Natural killer cell (primary cell): ENCODE measurements around the gene MRPL3. TPM values are rescaled to one million over a fixed set of nuclear protein-coding genes. Genes with fewer than 3 reads are reported as not detected.

Experiments used
- ATAC-seq, 3 donors: fragments of 150-1000 bp in 2 of 3; fragments of 200-7000 bp in 1 of 3; cut with Tn5 transposase; 1 replicate in 1 of 3; 2 replicates in 2 of 3; pipeline ENCODE4 v1.10.0; 2021; ENCODE audit warnings: mild to moderate bottlenecking in 2 of 3, moderate library complexity in 2 of 3
- DNase-seq, 2 donors: peaks; one replicate each; pipeline versions ENCODE4 v3.0.0 to v3.0.0-alpha.2; 2013 to 2021; ENCODE audit warnings: mixed read lengths in 1 of 2
- H3K27ac ChIP-seq: one replicate; pipeline ENCODE4 v1.5.1; 2013; ENCODE audit warnings: mild to moderate bottlenecking, low read length
- H3K27me3 ChIP-seq: one replicate; pipeline ENCODE4 v1.6.1; 2013; ENCODE audit warnings: low read length; ENCODE audit not compliant: control insufficient read depth, insufficient read depth
- H3K36me3 ChIP-seq: one replicate; pipeline ENCODE4 v1.6.1; 2013; ENCODE audit warnings: low read length; ENCODE audit not compliant: control insufficient read depth, insufficient read depth
- H3K4me1 ChIP-seq: one replicate; pipeline ENCODE4 v1.6.1; 2013; ENCODE audit warnings: low read length; ENCODE audit not compliant: control insufficient read depth, insufficient read depth
- H3K4me3 ChIP-seq: one replicate; pipeline ENCODE4 v1.5.1; 2013; ENCODE audit warnings: low read length
- H3K9me3 ChIP-seq: one replicate; pipeline ENCODE4 v1.6.1; 2013; ENCODE audit warnings: low read length; ENCODE audit not compliant: control insufficient read depth, insufficient read depth
- H3K27ac Mint-ChIP-seq, 2 donors: one replicate each; pipeline ENCODE4 v1.8.0; 2022; ENCODE audit warnings: mild to moderate bottlenecking in 2 of 2, mixed read lengths in 2 of 2, moderate library complexity in 1 of 2
- H3K27me3 Mint-ChIP-seq, 2 donors: one replicate each; pipeline ENCODE4 v1.8.0; 2022; ENCODE audit warnings: low read depth in 2 of 2, mixed read lengths in 2 of 2
- H3K36me3 Mint-ChIP-seq: one replicate; pipeline ENCODE4 v1.8.0; 2022; ENCODE audit warnings: mixed read lengths
- H3K4me1 Mint-ChIP-seq, 2 donors: one replicate each; pipeline ENCODE4 v1.8.0; 2022; ENCODE audit warnings: mixed read lengths in 2 of 2
- H3K4me3 Mint-ChIP-seq: one replicate; pipeline ENCODE4 v1.8.0; 2022; ENCODE audit warnings: mild to moderate bottlenecking, moderate library complexity, mixed read lengths
- H3K9me3 Mint-ChIP-seq, 2 donors: one replicate each; pipeline ENCODE4 v1.8.0; 2022; ENCODE audit warnings: mixed read lengths in 2 of 2
- WGBS: methylation state at CpG from one replicate; pipeline ENCODE4 v1.1.7; 2013; ENCODE audit warnings: missing lambda C conversion rate; ENCODE audit not compliant: insufficient coverage; 5-methylcytosine and 5-hydroxymethylcytosine counted together
- intact Hi-C: fragments of 100-400 bp; cut with micrococcal nuclease; formaldehyde crosslinking; loops from one replicate; pipeline ENCODE4 v1.14.2; 2022
- total RNA-seq, 4 donors: library from RNA; stranded (reverse); fragments of 120-200 nt in 1 of 4; gene quantifications; one replicate each; pipeline versions ENCODE4 v1.2.3 to v1.2.4, GENCODE V29; 2013 to 2022
- TF ChIP-seq, protein P1 (sequence below): fragments of 200-600 bp; IDR thresholded peaks from one replicate; pipeline ENCODE4 v1.8.0; 2022; ENCODE audit warnings: antibody characterized with exemption

The MRPL3 gene
- total RNA-seq, 3 donors from 2014 or later (not counting 1 experiment from before 2014, with no cell fraction given), result 25.9 to 42.2 (median 29.7) TPM

DNA sequence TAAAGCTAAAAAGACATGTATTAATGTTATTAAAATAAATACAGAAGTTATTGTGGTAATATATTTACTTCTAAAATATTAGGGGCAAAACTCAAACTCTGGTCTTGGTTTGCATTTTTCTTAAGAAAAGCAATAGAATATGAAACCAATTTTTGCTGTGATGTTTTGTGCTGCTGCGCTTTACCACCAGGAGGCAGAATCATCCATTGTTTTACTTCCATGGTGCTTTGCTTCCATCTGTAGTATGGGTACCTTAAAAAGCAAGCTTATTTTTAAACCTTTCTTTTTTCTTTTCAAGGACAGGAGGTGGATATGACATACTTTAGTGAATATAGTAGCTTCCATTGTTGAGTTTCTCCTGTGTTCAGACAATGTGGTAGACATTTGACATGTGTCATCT lies 46.6 kb upstream of the MRPL3 start:
- peaks cover 14 to 27% of the 10 kb centered on the region in 2 donors for H3K27me3 Mint-ChIP-seq
- ATAC-seq (no peak), DNase-seq (no peak)
- Histone ChIP-seq H3K9me3 (no peaks in the 10 kb centered on the region), H3K27ac (no peak overlapping the region), H3K4me1 (no peaks in the 10 kb centered on the region), H3K36me3 (no peaks in the 10 kb centered on the region), H3K27me3 (peaks cover 2% of the 10 kb centered on the region), H3K4me3 (no peak overlapping the region)
- H3K27ac Mint-ChIP-seq, result no peak overlapping the region
- H3K4me3 Mint-ChIP-seq, result no peak overlapping the region
- no peaks in the 10 kb centered on the region for H3K4me1 Mint-ChIP-seq
- intact Hi-C loops, result no loop called here
- H3K36me3 Mint-ChIP-seq, result no peaks in the 10 kb centered on the region
- 86% methylated on average over 1 of the region's 1 CpG for WGBS
- no peaks in the 10 kb centered on the region for H3K9me3 Mint-ChIP-seq
- TF ChIP-seq, protein P1, sequence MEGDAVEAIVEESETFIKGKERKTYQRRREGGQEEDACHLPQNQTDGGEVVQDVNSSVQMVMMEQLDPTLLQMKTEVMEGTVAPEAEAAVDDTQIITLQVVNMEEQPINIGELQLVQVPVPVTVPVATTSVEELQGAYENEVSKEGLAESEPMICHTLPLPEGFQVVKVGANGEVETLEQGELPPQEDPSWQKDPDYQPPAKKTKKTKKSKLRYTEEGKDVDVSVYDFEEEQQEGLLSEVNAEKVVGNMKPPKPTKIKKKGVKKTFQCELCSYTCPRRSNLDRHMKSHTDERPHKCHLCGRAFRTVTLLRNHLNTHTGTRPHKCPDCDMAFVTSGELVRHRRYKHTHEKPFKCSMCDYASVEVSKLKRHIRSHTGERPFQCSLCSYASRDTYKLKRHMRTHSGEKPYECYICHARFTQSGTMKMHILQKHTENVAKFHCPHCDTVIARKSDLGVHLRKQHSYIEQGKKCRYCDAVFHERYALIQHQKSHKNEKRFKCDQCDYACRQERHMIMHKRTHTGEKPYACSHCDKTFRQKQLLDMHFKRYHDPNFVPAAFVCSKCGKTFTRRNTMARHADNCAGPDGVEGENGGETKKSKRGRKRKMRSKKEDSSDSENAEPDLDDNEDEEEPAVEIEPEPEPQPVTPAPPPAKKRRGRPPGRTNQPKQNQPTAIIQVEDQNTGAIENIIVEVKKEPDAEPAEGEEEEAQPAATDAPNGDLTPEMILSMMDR, result no peak

DNA sequence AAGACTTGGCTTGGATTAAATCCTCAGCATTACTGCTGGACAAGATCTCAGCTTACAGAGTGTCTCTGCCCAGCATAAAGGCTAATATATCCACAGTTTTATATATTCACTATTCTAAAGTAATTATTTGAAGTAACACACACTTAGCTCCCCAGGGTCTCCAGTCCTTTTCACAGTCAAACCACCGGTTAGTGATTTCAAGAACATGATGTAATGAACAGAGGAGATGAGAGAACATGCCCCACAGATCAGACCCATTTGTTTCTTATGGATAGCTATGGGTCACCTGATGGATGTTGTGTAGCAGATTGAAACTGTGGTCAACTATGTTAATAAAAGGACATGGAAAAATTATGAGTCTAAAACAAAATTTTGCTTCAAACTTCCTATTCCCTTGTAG lies 44.8 kb upstream of the MRPL3 start:
- Mint-ChIP-seq H3K4me3 (no peak overlapping the region), H3K9me3 (no peaks in the 10 kb centered on the region), H3K36me3 (no peaks in the 10 kb centered on the region), H3K4me1 (no peaks in the 10 kb centered on the region), H3K27me3 (peaks cover 14 to 22% of the 10 kb centered on the region in 2 donors), H3K27ac (no peak overlapping the region)
- DNase-seq (no peak), ATAC-seq (no peak)
- Histone ChIP-seq H3K27ac (no peak overlapping the region), H3K27me3 (peaks cover 2% of the 10 kb centered on the region), H3K36me3 (no peaks in the 10 kb centered on the region), H3K4me1 (no peaks in the 10 kb centered on the region), H3K4me3 (no peak overlapping the region), H3K9me3 (no peaks in the 10 kb centered on the region)
- TF ChIP-seq, protein P1, result no peak
- intact Hi-C loops, result no loop called here
- no CpG with 5 or more reads among the region's 1 CpG for WGBS

DNA sequence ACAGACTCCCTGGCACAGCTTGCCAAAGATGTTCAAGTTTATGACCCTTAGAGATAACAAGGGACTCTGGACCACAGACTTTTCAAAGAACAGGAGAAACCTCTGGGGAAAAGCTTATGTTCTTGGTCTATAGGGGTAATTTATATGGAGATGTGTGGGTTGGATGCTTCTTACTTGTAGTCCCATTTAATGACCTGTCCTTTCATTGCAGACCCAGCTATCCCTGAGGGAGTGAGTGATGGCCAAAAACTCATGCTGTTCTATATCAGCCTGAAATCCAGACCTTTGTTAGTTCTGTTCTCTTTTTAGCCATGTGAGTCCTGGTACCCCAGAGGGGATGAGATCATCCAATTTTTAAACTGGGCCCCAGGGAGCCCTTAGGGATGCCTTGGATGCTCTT lies 43.7 kb upstream of the MRPL3 start:
- no peak for ATAC-seq
- Histone ChIP-seq H3K27ac (no peak overlapping the region), H3K4me3 (no peak overlapping the region), H3K27me3 (peaks cover 2% of the 10 kb centered on the region), H3K9me3 (no peaks in the 10 kb centered on the region), H3K4me1 (no peaks in the 10 kb centered on the region), H3K36me3 (no peaks in the 10 kb centered on the region)
- DNase-seq, result no peak
- intact Hi-C loops, result no loop called here
- TF ChIP-seq, protein P1, result no peak
- Mint-ChIP-seq H3K9me3 (no peaks in the 10 kb centered on the region), H3K4me3 (no peak overlapping the region), H3K36me3 (no peaks in the 10 kb centered on the region), H3K27me3 (peaks cover 14 to 18% of the 10 kb centered on the region in 2 donors), H3K4me1 (no peaks in the 10 kb centered on the region), H3K27ac (no peak overlapping the region)

DNA sequence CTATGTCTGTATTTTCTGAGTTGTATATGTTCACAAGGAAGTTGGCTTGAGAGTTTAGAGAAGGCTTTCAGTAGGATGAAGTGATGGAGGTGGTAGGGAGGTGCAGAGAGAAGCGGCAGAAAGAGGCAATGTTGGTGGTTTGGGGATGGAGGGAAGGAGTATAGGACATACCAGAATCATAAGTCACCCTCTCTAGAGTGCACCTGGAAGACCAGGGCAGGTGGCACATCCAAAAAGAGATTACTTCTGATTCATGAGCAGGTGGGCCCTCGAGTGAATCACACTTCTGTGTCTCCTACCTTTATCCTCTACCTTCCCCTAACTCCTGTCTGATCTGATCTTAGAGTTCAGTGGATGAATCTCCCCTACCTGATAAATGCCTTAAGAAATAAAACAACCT lies 41.8 kb upstream of the MRPL3 start:
- intact Hi-C loops, result no loop called here
- Histone ChIP-seq H3K27ac (no peak overlapping the region), H3K9me3 (no peaks in the 10 kb centered on the region), H3K4me1 (no peaks in the 10 kb centered on the region), H3K27me3 (peaks cover 2% of the 10 kb centered on the region), H3K4me3 (no peak overlapping the region), H3K36me3 (no peaks in the 10 kb centered on the region)
- no peak for DNase-seq
- Mint-ChIP-seq H3K36me3 (no peaks in the 10 kb centered on the region), H3K4me1 (no peaks in the 10 kb centered on the region), H3K4me3 (no peak overlapping the region), H3K9me3 (no peaks in the 10 kb centered on the region), H3K27ac (no peak overlapping the region), H3K27me3 (peaks cover 23 to 28% of the 10 kb centered on the region in 2 donors)
- WGBS, result 86% methylated on average over 2 of the region's 2 CpGs
- ATAC-seq, result no peak
- TF ChIP-seq, protein P1, result no peak
